Sigmoid colon (tissue), 7 donors: ENCODE results near the gene COMMD9. TPM values are rescaled to one million over a fixed set of nuclear protein-coding genes. Genes with fewer than 3 reads are reported as not detected.

Experiments
- DNase-seq: peaks from one replicate; pipeline ENCODE4 v3.0.0-alpha.2; 2019
- H3K27ac ChIP-seq, 4 donors: fragments of 200-600 bp; sonication (generic); one replicate each; pipeline ENCODE4 v1.5.1; 2016 to 2019; ENCODE audit warnings: mild to moderate bottlenecking in 1 of 4
- H3K27me3 ChIP-seq, 3 donors: fragments of 200-600 bp; sonication (generic); one replicate each; pipeline ENCODE4 v1.5.1; 2019; ENCODE audit warnings: mild to moderate bottlenecking in 1 of 3
- H3K36me3 ChIP-seq, 4 donors: fragments of 200-600 bp; sonication (generic); one replicate each; pipeline ENCODE4 v1.5.1; 2016 to 2019
- H3K4me1 ChIP-seq, 4 donors: fragments of 200-600 bp; sonication (generic); one replicate each; pipeline ENCODE4 v1.5.1; 2017 to 2019
- H3K4me3 ChIP-seq, 4 donors: fragments of 200-600 bp; sonication (generic); one replicate each; pipeline ENCODE4 v1.5.1; 2017 to 2019; ENCODE audit warnings: mild to moderate bottlenecking in 2 of 4, moderate library complexity in 1 of 4
- H3K9me3 ChIP-seq, 4 donors: fragments of 200-600 bp in 3 of 4; sonication (generic) in 3 of 4; one replicate each; pipeline versions ENCODE4 v1.5.1 to v1.6.1; 2013 to 2019
- EP300 ChIP-seq, 4 donors: sonication (generic); formaldehyde crosslinking; IDR thresholded peaks; one replicate each; pipeline ENCODE4 v1.6.1; 2017; ENCODE audit warnings: antibody characterized with exemption in 4 of 4
- POLR2A ChIP-seq, 2 donors: fragments of 450-650 bp; IDR thresholded peaks; one replicate each; pipeline ENCODE4 v1.6.1; 2016; ENCODE audit warnings: antibody characterized with exemption in 2 of 2, mild to moderate bottlenecking in 2 of 2, moderate library complexity in 2 of 2
- POLR2AphosphoS5 ChIP-seq, 4 donors: sonication (generic); formaldehyde crosslinking; IDR thresholded peaks; one replicate each; pipeline ENCODE4 v1.6.1; 2017; ENCODE audit warnings: antibody characterized with exemption in 4 of 4
- WGBS, 2 donors: extraction: QIAGEN DNeasy Blood & Tissue Kit; methylation state at CpG; one replicate each; pipeline ENCODE4 v1.1.7; 2013; 5-methylcytosine and 5-hydroxymethylcytosine counted together
- intact Hi-C: fragments of 100-400 bp; cut with DNase I; formaldehyde crosslinking; loops from one replicate; pipeline ENCODE4 v1.15.1; 2023
- polyA plus RNA-seq, 3 donors: library from polyadenylated mRNA; stranded (reverse); fragments of 200-250 nt; gene quantifications; one replicate each; pipeline ENCODE4 v1.2.3, GENCODE V29; 2013
- total RNA-seq, 4 donors: library from RNA; depleted of rRNA; stranded (reverse); fragments of >200 nt; gene quantifications; one replicate each; pipeline ENCODE4 v1.1.0, GENCODE V29; 2016
- TF ChIP-seq, protein P1 (sequence below), 4 experiments: fragments of 450-650 bp in 3 of 4; fragments of 200-600 bp in 1 of 4; IDR thresholded peaks; one replicate each; pipeline ENCODE4 v1.5.1; 2016 to 2019; ENCODE audit warnings: antibody characterized with exemption in 4 of 4, mild to moderate bottlenecking in 3 of 4, moderate library complexity in 2 of 4
- donor health status: healthy with polysubstance abuse.
- donor health status: Bipolar disorder and iron deficiency.
- donor health status: healthy.

The COMMD9 gene
- total and polyA plus RNA-seq, 7 donors: 15.5 to 44.6 (median 30.7) TPM

DNA sequence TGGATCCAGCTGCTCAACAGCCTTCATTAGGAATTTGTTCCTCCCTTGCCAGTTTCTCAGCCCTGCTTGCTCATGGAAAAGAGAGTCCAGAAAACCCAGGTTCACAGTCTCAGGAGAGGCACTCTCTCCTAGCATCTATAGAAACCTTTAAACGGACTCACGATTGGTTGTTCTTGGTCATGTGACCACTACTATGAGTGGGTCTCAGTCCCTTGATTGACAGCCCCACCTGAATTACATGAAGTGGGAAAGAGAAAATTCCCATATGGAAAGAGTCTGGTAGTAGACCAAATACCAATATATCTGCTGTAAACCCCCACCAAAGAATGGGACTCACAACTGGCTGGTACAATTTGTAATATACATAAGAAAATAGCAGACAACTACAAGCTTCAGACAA is 54.4 kb downstream of the COMMD9 start:
- Histone ChIP-seq H3K36me3 (no peaks in the 10 kb centered on the region), H3K4me3 (no peak overlapping the region), H3K27me3 (no peaks in the 10 kb centered on the region), H3K4me1 (peaks cover 0 to 18% (median 8%) of the 10 kb centered on the region in 4 donors), H3K9me3 (no peaks in the 10 kb centered on the region), H3K27ac (no peak overlapping the region)
- TF ChIP-seq, protein P1, sequence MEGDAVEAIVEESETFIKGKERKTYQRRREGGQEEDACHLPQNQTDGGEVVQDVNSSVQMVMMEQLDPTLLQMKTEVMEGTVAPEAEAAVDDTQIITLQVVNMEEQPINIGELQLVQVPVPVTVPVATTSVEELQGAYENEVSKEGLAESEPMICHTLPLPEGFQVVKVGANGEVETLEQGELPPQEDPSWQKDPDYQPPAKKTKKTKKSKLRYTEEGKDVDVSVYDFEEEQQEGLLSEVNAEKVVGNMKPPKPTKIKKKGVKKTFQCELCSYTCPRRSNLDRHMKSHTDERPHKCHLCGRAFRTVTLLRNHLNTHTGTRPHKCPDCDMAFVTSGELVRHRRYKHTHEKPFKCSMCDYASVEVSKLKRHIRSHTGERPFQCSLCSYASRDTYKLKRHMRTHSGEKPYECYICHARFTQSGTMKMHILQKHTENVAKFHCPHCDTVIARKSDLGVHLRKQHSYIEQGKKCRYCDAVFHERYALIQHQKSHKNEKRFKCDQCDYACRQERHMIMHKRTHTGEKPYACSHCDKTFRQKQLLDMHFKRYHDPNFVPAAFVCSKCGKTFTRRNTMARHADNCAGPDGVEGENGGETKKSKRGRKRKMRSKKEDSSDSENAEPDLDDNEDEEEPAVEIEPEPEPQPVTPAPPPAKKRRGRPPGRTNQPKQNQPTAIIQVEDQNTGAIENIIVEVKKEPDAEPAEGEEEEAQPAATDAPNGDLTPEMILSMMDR (IDR thresholded peaks at IDR 0.05): no peak
- no peak for TF ChIP-seq POLR2A (IDR thresholded peaks at IDR 0.05)
- no peak for TF ChIP-seq EP300 (IDR thresholded peaks at IDR 0.05)
- no peak for TF ChIP-seq POLR2AphosphoS5 (IDR thresholded peaks at IDR 0.05)
- intact Hi-C loops: no loop called here
- DNase-seq: no peak
- WGBS, 2 donors: 97 to 98% methylated on average over 2 of the region's 2 CpGs

DNA sequence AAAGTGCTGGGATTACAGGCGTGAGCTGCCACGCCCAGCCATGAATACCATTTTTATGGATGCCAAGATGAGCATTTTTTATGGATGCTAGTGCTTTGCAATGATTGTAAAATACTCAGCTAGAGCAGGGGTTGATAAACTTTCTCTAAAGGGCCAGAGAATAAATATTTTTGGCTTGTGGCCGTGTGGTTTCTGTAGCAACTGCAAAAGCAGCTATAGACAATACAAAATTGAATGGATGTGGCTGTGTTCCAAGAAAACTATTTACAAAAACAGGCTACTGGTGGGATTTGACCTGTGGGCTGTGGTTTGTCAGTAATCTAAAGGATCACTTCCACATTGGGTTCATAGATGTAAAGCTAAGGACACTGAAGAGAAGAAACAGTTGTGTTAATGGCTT is 56.0 kb downstream of the COMMD9 start:
- Histone ChIP-seq H3K9me3 (no peaks in the 10 kb centered on the region), H3K4me3 (no peak overlapping the region), H3K4me1 (peaks cover 0 to 18% (median 8%) of the 10 kb centered on the region in 4 donors), H3K27ac (no peak overlapping the region), H3K36me3 (no peaks in the 10 kb centered on the region), H3K27me3 (no peaks in the 10 kb centered on the region)
- no peak for TF ChIP-seq POLR2A (IDR thresholded peaks at IDR 0.05)
- no peak for TF ChIP-seq POLR2AphosphoS5 (IDR thresholded peaks at IDR 0.05)
- TF ChIP-seq, protein P1 (IDR thresholded peaks at IDR 0.05): no peak
- TF ChIP-seq EP300 (IDR thresholded peaks at IDR 0.05): no peak
- intact Hi-C loops: no loop called here
- DNase-seq: no peak
- WGBS, 2 donors: 12 to 46% methylated on average over 3 of the region's 3 CpGs

DNA sequence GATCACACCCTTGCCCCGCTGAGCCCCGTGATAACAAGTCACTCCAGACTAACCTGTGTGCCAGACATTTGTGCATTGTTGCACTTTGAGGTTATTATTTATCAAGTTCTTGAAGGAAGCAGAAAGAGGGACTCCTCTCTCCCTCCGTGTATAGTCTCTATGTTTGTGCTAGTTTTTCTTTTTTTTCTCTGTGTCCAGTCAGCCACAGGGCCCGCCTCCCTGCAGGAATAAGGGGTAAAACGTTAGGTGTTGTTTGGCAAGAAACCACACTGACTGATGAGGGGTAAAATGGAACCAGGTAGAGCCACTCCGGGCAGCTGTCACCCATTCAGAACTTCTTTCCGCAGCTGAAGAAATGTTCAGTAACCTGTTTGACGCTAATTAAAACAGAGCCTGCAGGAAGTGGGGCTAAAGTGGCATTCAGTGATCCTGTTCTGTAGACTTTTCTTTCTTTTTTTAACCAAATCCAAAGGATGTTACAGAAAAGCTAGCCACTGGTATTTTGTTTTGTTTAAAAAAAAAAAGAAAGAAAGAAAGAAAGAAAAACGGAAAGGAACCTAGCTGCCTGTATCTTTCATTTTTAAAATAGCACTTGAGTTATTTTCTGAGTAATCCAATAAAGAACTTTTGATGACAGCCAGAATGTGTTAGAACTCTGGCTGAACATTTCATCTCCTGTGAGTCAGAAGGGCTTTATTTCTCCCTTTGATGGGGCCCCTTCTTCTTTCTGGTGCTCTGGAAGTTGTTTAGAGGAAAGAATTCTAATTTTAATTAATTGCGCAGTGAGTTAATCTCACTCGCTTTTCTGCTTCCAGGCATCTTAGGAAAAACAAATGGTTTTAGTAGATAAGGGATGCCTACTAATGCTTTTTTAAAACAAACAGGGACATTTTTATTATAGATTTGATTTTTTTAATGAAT is 58.2 kb downstream of the COMMD9 start:
- intact Hi-C loops: no loop called here
- no peaks in the 10 kb centered on the region for H3K36me3 ChIP-seq
- DNase-seq: no peak
- no peak overlapping the region for H3K4me3 ChIP-seq
- H3K27me3 ChIP-seq: no peaks in the 10 kb centered on the region
- no peaks in the 10 kb centered on the region for H3K9me3 ChIP-seq
- TF ChIP-seq POLR2AphosphoS5 (IDR thresholded peaks at IDR 0.05) (peak in 1 of 4 donors; percentile 6), EP300 (IDR thresholded peaks at IDR 0.05) (no peak)
- peaks cover 0 to 18% (median 8%) of the 10 kb centered on the region in 4 donors for H3K4me1 ChIP-seq
- 76 to 77% methylated on average over 11 of the region's 11 CpGs for WGBS, 2 donors
- H3K27ac ChIP-seq: peak overlapping the region in 1 of 4 donors; percentile 45

DNA sequence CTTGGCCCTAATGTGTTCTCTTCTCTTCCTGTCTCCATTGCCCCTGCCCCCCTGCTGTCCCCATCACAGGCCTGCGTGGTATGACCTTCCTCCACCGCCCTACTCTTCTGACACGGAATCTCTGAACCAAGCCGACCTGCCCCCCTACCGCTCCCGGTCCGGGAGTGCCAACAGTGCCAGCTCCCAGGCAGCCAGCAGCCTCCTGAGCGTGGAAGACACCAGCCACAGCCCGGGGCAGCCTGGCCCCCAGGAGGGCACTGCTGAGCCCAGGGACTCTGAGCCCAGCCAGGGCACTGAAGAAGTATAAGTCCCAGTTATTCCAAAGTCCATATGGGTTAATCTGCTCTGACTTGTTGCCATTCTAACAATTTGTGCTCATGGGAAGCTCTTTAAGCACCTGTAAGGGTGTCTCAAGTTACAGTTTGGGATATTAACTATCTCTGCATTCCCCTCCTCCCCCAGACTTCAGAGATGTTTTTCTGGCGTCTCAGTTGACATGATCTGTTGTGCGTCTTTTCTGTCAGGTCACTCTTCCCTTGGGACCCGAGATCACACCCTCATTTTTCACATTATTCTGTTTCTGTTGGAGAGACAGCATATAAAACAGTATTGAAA is 60.0 kb downstream of the COMMD9 start:
- no peaks in the 10 kb centered on the region for H3K9me3 ChIP-seq
- TF ChIP-seq, protein P1 (IDR thresholded peaks at IDR 0.05): no peak
- TF ChIP-seq POLR2AphosphoS5 (IDR thresholded peaks at IDR 0.05) (no peak), EP300 (IDR thresholded peaks at IDR 0.05) (no peak), POLR2A (IDR thresholded peaks at IDR 0.05) (no peak)
- DNase-seq: no peak
- no peak overlapping the region for H3K4me3 ChIP-seq
- intact Hi-C loops: no loop called here
- peaks cover 0 to 18% (median 8%) of the 10 kb centered on the region in 4 donors for H3K4me1 ChIP-seq
- H3K27ac ChIP-seq: no peak overlapping the region
- WGBS, 2 donors: 93 to 94% methylated on average over 12 of the region's 12 CpGs
- no peaks in the 10 kb centered on the region for H3K27me3 ChIP-seq
- H3K36me3 ChIP-seq: no peaks in the 10 kb centered on the region

DNA sequence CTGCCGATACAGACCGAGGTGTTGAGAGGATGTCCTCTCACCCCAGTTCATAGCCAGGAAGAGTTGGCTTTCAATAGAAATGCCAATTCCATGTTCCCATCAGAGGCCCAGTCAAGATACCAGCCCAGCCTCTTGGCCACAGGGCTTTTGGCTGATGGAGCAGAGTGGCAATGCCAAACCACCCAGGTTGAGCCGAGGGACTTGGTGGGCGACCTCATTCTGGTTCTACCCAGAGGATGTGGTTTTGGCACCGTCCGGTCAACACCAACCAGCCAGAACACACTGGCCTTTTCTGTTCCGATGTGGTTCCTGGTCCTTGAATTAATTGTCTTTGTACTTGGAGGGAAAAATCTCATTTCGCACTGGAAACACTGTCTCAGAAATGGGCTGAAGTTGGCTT is 60.5 kb downstream of the COMMD9 start:
- 93 to 95% methylated on average over 8 of the region's 8 CpGs for WGBS, 2 donors
- Histone ChIP-seq H3K4me1 (peaks cover 0 to 18% (median 8%) of the 10 kb centered on the region in 4 donors), H3K27me3 (no peaks in the 10 kb centered on the region), H3K36me3 (no peaks in the 10 kb centered on the region), H3K9me3 (no peaks in the 10 kb centered on the region), H3K4me3 (no peak overlapping the region), H3K27ac (no peak overlapping the region)
- TF ChIP-seq POLR2A (IDR thresholded peaks at IDR 0.05) (no peak), EP300 (IDR thresholded peaks at IDR 0.05) (no peak), POLR2AphosphoS5 (IDR thresholded peaks at IDR 0.05) (no peak)
- TF ChIP-seq, protein P1 (IDR thresholded peaks at IDR 0.05): no peak
- no peak for DNase-seq
- intact Hi-C loops: no loop called here
